GM23248 (cell line): ENCODE data around the gene NAALADL2. TPM values are rescaled to one million over a fixed set of nuclear protein-coding genes. Genes with fewer than 3 reads are reported as not detected.
"Not testable (repeated sequence)": the region's sequence is repeated elsewhere in the genome, so short reads cannot be mapped to it uniquely, and the experiment has no call there.

Source experiments
- DNase-seq: peaks from one replicate; pipeline ENCODE4 v3.0.0-alpha.2; 2015
- H2AFZ ChIP-seq: fragments of 200-600 bp; sonication (generic); 2 replicates; pipeline ENCODE4 v1.6.1; 2016; ENCODE audit warnings: antibody characterized with exemption
- H3F3A ChIP-seq: fragments of 200-600 bp; sonication (generic); 2 replicates; pipeline ENCODE4 v1.6.1; 2016; ENCODE audit warnings: mild to moderate bottlenecking, antibody characterized with exemption, mixed run types; ENCODE audit not compliant: insufficient read depth
- H3K27ac ChIP-seq: fragments of 200-600 bp; sonication (generic); 2 replicates; pipeline ENCODE4 v1.5.1; 2016; ENCODE audit warnings: mild to moderate bottlenecking
- H3K27me3 ChIP-seq: fragments of 200-600 bp; sonication (generic); replicated peaks from 2 replicates; pipeline ENCODE4 v1.6.1; 2016; ENCODE audit warnings: mild to moderate bottlenecking; ENCODE audit not compliant: insufficient read depth
- H3K36me3 ChIP-seq: fragments of 200-600 bp; sonication (generic); 2 replicates; pipeline ENCODE4 v1.6.1; 2016; ENCODE audit warnings: low read depth, mild to moderate bottlenecking
- H3K4me1 ChIP-seq: fragments of 200-600 bp; sonication (generic); 2 replicates; pipeline ENCODE4 v1.6.1; 2016; ENCODE audit warnings: mild to moderate bottlenecking; ENCODE audit not compliant: insufficient read depth
- H3K4me2 ChIP-seq: fragments of 200-600 bp; sonication (generic); one replicate; pipeline ENCODE4 v1.6.1; 2016; ENCODE audit warnings: mild to moderate bottlenecking; ENCODE audit not compliant: unreplicated experiment
- H3K4me3 ChIP-seq: fragments of 200-600 bp; sonication (generic); 2 replicates; pipeline ENCODE4 v1.5.1; 2016; ENCODE audit warnings: mild to moderate bottlenecking
- H3K79me2 ChIP-seq: fragments of 200-600 bp; sonication (generic); 2 replicates; pipeline ENCODE4 v1.6.1; 2016; ENCODE audit warnings: mild to moderate bottlenecking; ENCODE audit not compliant: insufficient read depth
- H3K9ac ChIP-seq: fragments of 200-600 bp; sonication (generic); 2 replicates; pipeline ENCODE4 v1.6.1; 2016; ENCODE audit warnings: mild to moderate bottlenecking
- H3K9me2 ChIP-seq: fragments of 200-600 bp; sonication (generic); 2 replicates; pipeline ENCODE4 v1.6.1; 2016; ENCODE audit warnings: mixed run types, mild to moderate bottlenecking, moderate library complexity; ENCODE audit not compliant: insufficient read depth
- H3K9me3 ChIP-seq: fragments of 200-600 bp; sonication (generic); one replicate; pipeline ENCODE4 v1.6.1; 2017; ENCODE audit warnings: low read depth
- H4K20me1 ChIP-seq: fragments of 200-600 bp; sonication (generic); 2 replicates; pipeline ENCODE4 v1.6.0; 2016; ENCODE audit not compliant: insufficient read depth
- EZH2 ChIP-seq: fragments of 200-600 bp; sonication (generic); IDR thresholded peaks from 2 replicates; pipeline ENCODE4 v1.6.1; 2018; ENCODE audit warnings: antibody characterized with exemption, mild to moderate bottlenecking; ENCODE audit not compliant: insufficient read depth, poor library complexity, severe bottlenecking
- EZH2phosphoT487 ChIP-seq: fragments of 200-600 bp; sonication (generic); IDR thresholded peaks from 2 replicates; pipeline ENCODE4 v1.6.1; 2018; ENCODE audit warnings: antibody characterized with exemption, moderate library complexity, mild to moderate bottlenecking, low read depth; ENCODE audit not compliant: insufficient read depth
- WGBS, 2 experiments: methylation state at CpG; one replicate each; pipeline ENCODE4 v1.1.6; 2015 to 2017; ENCODE audit warnings: low lambda C conversion rate in 2 of 2, low coverage in 1 of 2; ENCODE audit errors: missing lambda C conversion rate in 2 of 2; 5-methylcytosine and 5-hydroxymethylcytosine counted together
- in situ Hi-C: fragments of 300-500 bp; cut with MboI; formaldehyde crosslinking; loops from 2 replicates; pipeline ENCODE4 v1.15.0; 2020
- polyA plus RNA-seq: library from polyadenylated mRNA; unstranded; fragments of >200 nt; fragmentation: Nextera tagmentation; extraction: Ambion mirVana; gene quantifications from 2 replicates; pipeline ENCODE4 v1.2.1, GENCODE V29; 2016
- total RNA-seq: library from RNA; depleted of rRNA; stranded (reverse); fragments of >200 nt; shearing (Covaris generic); gene quantifications from 2 replicates; pipeline ENCODE4 v1.2.3, GENCODE V29; 2014

The NAALADL2 gene
- total and polyA plus RNA-seq, 2 experiments from 2014 or later, result 20.5 to 81.0 TPM

DNA sequence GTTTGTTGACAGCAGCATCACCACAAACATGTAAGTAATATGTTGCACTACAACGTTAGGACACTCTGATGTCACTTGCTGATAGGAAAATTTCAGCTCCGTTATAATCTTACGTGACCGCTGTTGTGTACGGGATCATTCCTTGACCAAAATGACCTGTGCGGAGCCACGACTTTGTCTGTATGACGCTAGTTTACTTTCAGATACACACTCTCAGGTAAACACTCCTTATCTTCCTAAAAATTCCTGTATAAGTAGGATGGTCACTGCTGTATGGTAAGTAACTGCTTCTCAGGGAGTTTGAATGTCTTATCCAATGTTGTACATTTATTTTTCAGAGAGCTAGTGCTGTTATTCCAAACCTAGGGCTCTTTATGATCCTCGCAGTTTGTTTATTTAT is 410.3 kb downstream of the NAALADL2 start:
- H3K4me3 ChIP-seq, result no peak overlapping the region
- H4K20me1 ChIP-seq, result no peaks in the 10 kb centered on the region
- no peaks in the 10 kb centered on the region for H3K36me3 ChIP-seq
- in situ Hi-C loops, result no loop called here
- 92 to 97% methylated on average over 9 of the region's 9 CpGs for WGBS, 2 experiments
- peaks cover 14% of the 10 kb centered on the region for H3F3A ChIP-seq
- peaks cover 27% of the 10 kb centered on the region for H3K4me1 ChIP-seq
- H3K9me3 ChIP-seq, result no peaks in the 10 kb centered on the region
- DNase-seq, result no peak
- H3K4me2 ChIP-seq, result no peak overlapping the region
- H3K9me2 ChIP-seq, result no peaks in the 10 kb centered on the region
- no peak overlapping the region for H2AFZ ChIP-seq
- H3K27ac ChIP-seq, result no peak overlapping the region
- H3K27me3 ChIP-seq, result no peaks in the 10 kb centered on the region
- no peaks in the 10 kb centered on the region for H3K79me2 ChIP-seq
- TF ChIP-seq EZH2 (no peak), EZH2phosphoT487 (no peak)
- no peak overlapping the region for H3K9ac ChIP-seq

DNA sequence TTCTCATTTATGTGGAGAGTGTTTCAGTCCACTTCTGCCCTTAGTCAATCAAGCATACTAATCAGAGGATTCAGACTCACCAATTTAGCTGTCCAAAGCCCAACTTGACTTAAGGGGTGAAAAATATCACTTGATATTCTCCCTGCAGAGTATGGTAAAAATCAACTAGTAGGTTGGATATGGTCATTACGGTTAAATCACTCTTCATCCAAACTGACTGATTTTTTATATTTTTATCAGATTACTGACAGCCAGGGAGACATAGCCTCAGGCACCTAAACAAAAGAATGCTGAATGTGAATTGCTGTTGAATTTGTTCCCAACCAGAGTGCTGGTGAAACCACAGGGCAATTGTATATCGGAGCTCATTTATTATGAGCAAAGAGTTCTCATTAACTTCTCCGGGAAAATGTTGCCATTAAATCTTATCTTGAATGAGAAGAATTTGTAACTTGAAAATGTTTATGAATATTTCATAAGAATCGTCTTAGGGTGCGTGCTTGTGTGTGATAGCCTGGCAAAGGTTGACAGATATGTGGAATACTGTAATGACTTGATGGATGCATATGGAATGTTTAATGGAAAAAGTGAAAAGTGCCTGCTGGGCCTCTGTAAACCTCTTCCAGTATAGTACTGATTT is 411.2 kb downstream of the NAALADL2 start:
- Histone ChIP-seq H3K79me2 (no peaks in the 10 kb centered on the region), H3K4me2 (no peak overlapping the region), H3K4me3 (no peak overlapping the region), H3K9ac (no peak overlapping the region), H4K20me1 (no peaks in the 10 kb centered on the region), H3K9me3 (no peaks in the 10 kb centered on the region), H3F3A (peaks cover 14% of the 10 kb centered on the region), H3K9me2 (no peaks in the 10 kb centered on the region), H3K36me3 (no peaks in the 10 kb centered on the region), H2AFZ (no peak overlapping the region), H3K27me3 (no peaks in the 10 kb centered on the region), H3K27ac (no peak overlapping the region), H3K4me1 (peaks cover 27% of the 10 kb centered on the region)
- TF ChIP-seq EZH2phosphoT487, result no peak
- no peak for TF ChIP-seq EZH2
- WGBS, 2 experiments, result 77 to 86% methylated on average over 5 of the region's 5 CpGs
- in situ Hi-C loops, result no loop called here
- peak; percentile 15 for DNase-seq

DNA sequence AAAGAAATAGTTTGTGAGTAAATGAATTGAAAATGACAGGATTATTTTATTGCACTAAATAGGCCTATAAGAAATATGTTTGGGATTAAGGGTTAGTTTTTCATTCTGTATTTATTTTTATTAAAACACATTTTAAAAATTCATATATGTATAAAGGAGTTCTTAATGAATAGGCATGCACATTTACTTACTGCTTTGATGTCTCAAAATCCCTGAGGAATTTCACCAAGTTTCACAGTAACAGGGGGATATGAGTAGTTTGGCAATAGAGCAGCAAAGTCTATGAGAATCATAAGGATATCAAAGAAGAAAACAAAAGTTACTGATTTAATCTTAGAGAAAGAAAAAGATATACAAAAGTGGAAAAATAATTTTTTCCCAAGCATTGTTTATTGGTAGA is 411.7 kb downstream of the NAALADL2 start:
- TF ChIP-seq EZH2phosphoT487 (no peak), EZH2 (no peak)
- Histone ChIP-seq H3F3A (peaks cover 14% of the 10 kb centered on the region), H3K36me3 (no peaks in the 10 kb centered on the region), H3K79me2 (no peaks in the 10 kb centered on the region), H3K9ac (no peak overlapping the region), H3K9me2 (no peaks in the 10 kb centered on the region), H3K4me2 (no peak overlapping the region), H3K27ac (no peak overlapping the region), H3K4me1 (peaks cover 27% of the 10 kb centered on the region), H2AFZ (no peak overlapping the region), H3K4me3 (no peak overlapping the region), H3K27me3 (no peaks in the 10 kb centered on the region), H3K9me3 (no peaks in the 10 kb centered on the region), H4K20me1 (no peaks in the 10 kb centered on the region)
- in situ Hi-C loops, result no loop called here
- DNase-seq, result no peak

DNA sequence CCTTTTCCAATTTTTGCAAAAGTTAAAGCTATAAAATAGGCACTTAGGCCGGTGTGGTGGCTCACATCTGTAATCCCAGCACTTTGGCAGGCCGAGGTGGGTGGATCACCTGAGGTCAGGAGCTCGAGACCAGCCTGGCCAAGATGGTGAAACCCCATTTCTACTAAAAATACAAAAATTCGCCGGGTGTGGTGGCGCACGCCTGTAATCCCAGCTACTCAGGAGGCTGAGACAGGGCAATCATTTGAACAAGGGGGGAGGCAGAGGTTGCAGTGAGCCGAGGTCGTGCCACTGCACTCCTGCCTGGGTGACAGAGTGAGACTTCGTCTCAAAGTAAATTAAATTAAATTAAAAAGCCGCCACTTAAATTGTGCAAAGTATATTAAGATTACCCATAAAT is 412.3 kb downstream of the NAALADL2 start:
- Histone ChIP-seq H3K4me1 (peaks cover 24% of the 10 kb centered on the region), H3F3A (peaks cover 14% of the 10 kb centered on the region)
- WGBS, 2 experiments, result 87 to 91% methylated on average over 11 of the region's 11 CpGs
- H3K36me3 ChIP-seq, H2AFZ ChIP-seq, in situ Hi-C loops, H3K79me2 ChIP-seq, H3K9me2 ChIP-seq, H4K20me1 ChIP-seq, H3K9me3 ChIP-seq, H3K4me3 ChIP-seq, H3K27me3 ChIP-seq, H3K27ac ChIP-seq, H3K4me2 ChIP-seq, DNase-seq, H3K9ac ChIP-seq: not testable (repeated sequence)

DNA sequence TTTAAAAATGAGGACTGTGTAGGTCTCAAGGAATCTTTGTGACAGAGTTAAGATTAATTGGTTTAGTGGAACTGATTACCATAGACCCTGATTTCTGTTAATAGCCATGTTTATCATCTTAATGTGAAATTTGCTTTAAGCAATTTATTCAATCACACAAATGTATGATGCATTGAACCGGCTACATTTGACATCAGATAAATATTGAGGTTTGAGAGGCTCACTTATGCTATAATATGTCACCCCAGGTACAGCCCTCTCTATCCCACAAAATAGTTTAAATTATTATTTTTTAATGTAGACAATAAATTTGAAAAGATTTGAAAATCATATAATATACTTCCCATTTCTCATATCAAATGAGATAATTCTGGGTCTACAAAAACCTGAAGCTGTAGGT is 413.3 kb downstream of the NAALADL2 start:
- Histone ChIP-seq H3K27ac (no peak overlapping the region), H3K9ac (no peak overlapping the region), H3K36me3 (no peaks in the 10 kb centered on the region), H3K27me3 (no peaks in the 10 kb centered on the region), H4K20me1 (no peaks in the 10 kb centered on the region), H3K4me2 (no peak overlapping the region), H3K9me2 (no peaks in the 10 kb centered on the region), H3K4me3 (no peak overlapping the region), H3K79me2 (no peaks in the 10 kb centered on the region), H3F3A (0 out of 2 replicates have a peak, but pooled peaks cover 7% of the 10 kb centered on the region), H3K4me1 (peaks cover 15% of the 10 kb centered on the region), H2AFZ (no peak overlapping the region), H3K9me3 (no peaks in the 10 kb centered on the region)
- no peak for DNase-seq
- WGBS, 2 experiments, result 90 to 93% methylated on average over 1 of the region's 1 CpG
- TF ChIP-seq EZH2 (no peak), EZH2phosphoT487 (no peak)
- in situ Hi-C loops, result no loop called here
